HCT116 (cell line): ENCODE data around the gene TTF1.

Source experiments
- POLR2A ChIP-seq: IDR thresholded peaks from 2 replicates; pipeline ENCODE4 v1.7.0; 2011; ENCODE audit warnings: borderline replicate concordance; ENCODE audit not compliant: insufficient read depth, insufficient read length; ENCODE audit errors: extremely low read depth
- RAD21 ChIP-seq: IDR thresholded peaks from 2 replicates; pipeline ENCODE4 v1.6.1; 2012; ENCODE audit warnings: low read depth, mild to moderate bottlenecking
- SIN3A ChIP-seq: IDR thresholded peaks from 2 replicates; pipeline ENCODE4 v1.6.1; 2012; ENCODE audit warnings: low read depth

DNA sequence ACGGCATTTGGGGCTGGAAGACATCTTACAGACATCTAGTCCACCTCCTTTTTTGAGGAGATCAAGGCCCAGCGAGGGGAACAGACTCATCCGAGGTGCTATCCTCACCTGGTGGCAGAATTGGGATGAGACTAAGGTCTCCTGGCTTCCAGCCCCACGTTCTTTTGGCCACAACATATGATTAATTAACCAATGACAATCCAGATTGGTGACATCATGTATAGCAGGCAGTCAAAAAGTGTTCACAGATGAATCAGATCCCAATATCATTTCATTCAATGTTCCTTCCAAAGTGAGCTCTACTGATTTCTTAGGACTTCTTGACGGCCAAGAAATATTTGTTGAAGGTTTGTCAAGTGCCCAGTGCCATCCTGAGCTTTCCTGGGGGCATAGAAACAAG is 7.3 kb upstream of the TTF1 start:
- no peak for TF ChIP-seq SIN3A
- TF ChIP-seq POLR2A: no peak
- no peak for TF ChIP-seq RAD21
